ENCODE results near the gene NECAB2. TPM values are rescaled to one million over a fixed set of nuclear protein-coding genes. Genes with fewer than 3 reads are reported as not detected.
"Not testable (repeated sequence)": the region's sequence is repeated elsewhere in the genome, so short reads cannot be mapped to it uniquely, and the experiment has no call there.

NECAB2 gene
- total RNA-seq, 1 experiment from 2014 or later = 0.81 TPM

DNA sequence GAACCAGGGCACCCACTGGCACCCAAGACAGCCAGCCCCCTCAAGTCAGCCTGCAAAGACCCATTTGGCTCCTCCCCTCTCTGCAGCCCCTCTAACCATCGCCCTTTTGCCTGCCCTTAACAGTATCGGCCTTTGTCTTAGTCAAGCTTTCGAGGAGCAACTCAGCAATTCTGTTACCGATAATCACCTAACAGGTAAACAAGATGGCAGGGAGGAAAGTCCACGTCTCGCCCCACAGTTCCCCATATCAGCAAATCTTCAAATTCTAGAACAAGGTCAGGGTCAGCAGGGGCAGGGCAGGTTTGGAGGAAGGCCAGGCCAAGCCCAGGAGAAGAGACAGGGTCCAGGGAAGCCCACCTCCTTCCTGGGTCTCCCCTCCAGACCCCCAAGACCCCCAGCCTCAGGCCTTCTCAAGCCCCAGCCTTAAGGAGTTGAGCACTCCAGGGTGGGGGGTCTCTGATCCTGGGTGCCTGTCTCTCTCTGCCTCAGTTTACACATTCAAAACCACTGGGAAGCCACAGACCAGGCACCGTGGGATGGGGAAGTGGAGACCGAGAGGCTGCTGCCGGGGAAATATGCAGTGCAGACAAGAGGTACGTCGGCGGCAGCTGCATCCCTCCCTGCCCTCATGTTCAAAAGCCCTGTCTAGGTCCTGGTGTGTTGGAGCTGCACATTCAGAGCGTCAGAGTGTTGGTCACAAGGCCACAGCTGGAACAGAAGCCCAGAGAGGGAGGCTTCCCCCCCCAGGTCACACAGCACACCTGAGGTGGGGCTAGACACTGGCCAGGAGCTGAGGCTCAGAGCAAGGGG, 18.9 kb upstream of the NECAB2 start:
- in situ Hi-C loops (cut with HindIII; ENCODE audit: low pct_unique_long_range_greater_than_20kb, low sequenced_read_pairs) = no loop called here
- no peak for DNase-seq (ENCODE audit: low read depth)

DNA sequence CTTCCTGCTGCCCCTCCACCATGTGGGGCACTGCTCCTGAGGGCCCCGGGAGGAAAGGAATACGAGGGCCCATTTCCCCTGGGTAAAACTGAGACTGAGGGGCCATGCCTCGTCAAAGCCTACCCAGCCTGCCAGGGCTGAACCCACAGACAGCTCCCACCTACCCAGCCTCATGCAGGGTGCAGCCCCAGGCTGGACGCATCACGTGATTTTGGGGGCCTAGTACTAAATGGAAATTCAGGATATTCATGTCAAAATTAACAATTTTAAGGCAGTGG, 18.4 kb upstream of the NECAB2 start:
- in situ Hi-C loops (cut with HindIII; ENCODE audit: low pct_unique_long_range_greater_than_20kb, low sequenced_read_pairs) = no loop called here
- DNase-seq (ENCODE audit: low read depth) = no peak

DNA sequence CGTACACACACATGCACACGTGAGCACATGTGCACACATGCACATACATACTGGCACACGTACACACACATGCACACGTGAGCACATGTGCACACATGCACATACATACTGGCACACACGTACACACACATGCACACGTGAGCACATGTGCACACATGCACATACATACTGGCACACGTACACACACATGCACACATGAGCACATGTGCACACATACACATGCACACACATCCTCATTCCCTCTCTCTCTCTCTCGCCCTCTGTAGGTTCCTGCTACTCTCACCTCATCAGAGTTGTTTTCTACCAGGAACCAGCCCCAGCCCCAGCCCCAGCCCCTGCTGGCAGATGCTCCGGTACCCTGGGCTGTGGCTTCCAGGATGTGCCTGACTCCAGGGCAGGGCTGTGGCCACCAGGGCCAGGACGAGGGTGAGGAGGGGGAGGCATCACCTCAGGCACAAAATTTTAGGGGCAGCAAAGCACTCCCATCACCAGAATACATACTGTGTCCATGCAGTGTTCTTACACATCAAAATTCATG, 17.1 kb upstream of the NECAB2 start:
- in situ Hi-C loops (cut with HindIII; ENCODE audit: low pct_unique_long_range_greater_than_20kb, low sequenced_read_pairs); DNase-seq (ENCODE audit: low read depth): not testable (repeated sequence)

DNA sequence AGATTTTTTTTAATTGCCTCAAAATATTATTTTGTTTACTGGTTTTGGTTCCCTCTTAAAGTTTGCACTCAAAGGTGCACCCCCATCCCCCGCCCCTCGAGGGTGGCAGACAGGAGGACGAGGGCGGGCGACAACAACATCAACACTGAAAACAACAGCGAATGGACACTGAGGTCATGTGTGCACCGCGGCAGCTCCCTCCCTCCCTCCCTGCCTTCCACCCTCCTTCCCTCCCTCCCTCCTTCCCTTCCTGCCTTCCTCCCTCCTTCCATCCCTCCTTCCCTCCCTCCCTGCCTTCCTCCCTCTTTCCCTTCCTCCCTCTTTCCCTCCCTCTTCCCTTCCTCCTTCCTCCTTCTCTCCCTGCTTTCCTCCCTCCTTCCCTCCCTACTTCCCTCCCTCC, 16.5 kb upstream of the NECAB2 start:
- no peak for DNase-seq (ENCODE audit: low read depth)
- in situ Hi-C loops (cut with HindIII; ENCODE audit: low pct_unique_long_range_greater_than_20kb, low sequenced_read_pairs) = no loop called here

DNA sequence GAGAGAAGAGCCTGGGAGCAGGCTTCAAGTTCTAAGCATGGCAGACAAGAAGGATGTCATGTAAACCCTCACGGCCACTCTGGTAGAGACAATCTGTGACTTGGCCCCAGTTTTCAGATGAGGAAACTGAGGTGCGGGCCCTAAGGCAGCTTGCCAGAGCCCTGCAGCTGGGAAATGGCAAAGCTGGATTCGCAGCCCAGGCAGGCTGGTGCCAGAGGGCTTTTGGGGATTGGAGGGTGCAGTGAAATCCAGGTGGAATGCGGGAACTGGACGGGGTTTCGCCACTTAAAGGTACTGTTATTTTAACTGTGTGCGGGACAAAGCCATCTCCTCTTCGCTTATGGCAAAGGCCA, 15.5 kb upstream of the NECAB2 start:
- no peak for DNase-seq (ENCODE audit: low read depth)
- in situ Hi-C loops (cut with HindIII; ENCODE audit: low pct_unique_long_range_greater_than_20kb, low sequenced_read_pairs) = no loop called here

DNA sequence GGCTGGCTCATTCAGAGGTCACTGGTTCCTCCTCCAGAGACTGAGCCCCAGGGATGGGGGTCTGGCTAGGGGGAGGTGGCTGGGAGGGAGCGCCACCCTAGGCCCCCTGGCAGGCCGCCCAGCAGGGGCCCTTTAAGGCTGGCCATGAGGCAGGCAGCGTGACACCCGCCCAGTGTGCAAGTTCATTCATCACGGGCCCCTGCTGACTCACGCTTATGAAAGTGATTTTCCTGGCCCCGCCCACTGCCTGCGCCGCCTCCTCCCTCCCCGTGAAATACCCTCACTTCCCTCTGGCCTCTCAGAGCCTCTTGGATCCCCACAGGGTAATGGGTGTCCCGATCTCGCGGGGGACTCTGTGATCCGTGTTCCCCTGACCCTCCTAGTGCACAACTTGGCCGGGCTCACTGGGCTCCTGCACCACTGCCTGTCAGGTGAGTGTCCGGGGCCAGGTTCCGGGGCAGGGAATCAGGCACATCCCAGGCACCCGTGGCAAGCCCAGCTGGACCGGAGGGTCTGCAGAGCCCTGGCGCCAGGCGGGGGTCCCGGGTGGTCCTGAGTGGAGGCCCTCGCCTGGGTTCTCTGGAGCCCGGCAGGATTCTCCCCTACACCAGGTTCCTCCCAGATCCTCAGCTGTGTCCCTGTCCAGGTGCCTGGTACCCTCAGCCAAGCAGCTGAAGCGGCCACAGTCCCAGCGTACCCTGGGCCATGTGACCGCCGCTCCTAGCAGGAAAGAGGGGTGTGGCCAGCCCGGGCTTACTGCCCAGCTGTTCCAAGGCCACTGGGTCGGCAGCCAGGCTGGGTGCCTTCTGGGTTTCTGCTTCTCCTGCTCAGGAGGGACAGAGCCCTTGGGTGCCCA, 14.9 kb upstream of the NECAB2 start, which contains the start of gene OSGIN1:
Gene OSGIN1, plus strand, starts transcription at position 301 of the 856 bp plus-strand sequence. CDS start 4,432 bp downstream, outside the sequence.
- in situ Hi-C loops (cut with HindIII; ENCODE audit: low pct_unique_long_range_greater_than_20kb, low sequenced_read_pairs) = no loop called here
- peak; percentile 96 for DNase-seq (ENCODE audit: low read depth)

DNA sequence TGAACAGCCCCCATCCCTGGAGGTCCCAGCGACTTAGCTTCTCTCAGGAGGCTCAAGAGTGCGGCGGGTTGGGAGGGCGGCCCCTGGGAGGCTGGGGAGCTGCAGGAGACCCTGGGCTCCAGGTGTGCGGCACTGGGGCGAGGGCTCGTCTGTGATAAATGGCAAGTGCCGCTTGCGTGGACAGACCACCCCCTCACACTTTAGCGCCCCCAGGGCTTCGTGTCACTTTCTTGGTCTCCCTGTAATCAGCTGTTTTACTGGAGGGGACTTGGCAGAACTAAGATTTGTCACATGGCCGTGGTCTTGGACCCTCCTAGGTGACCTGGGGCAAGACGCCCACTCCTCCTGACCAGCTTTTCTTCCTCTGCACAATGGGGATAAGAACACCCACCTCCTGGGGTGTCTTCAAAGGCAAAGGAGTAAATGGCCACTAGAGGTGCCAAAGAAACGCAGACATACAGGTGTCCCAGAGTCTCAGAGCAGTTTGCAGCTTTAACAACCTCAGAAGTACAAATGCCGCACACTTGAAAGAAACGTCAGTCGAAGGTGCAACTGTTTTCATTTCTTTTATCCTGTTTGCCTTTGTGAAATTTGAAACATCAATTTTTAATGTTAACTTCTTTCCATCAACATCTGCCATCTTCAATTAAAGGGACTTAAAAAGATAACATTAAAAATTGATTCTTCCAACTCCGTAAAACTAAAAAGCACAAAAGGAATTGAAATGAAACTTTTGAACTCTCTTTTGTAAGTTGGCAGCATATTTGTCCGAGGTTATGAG, 14.1 kb upstream of the NECAB2 start:
- in situ Hi-C loops (cut with HindIII; ENCODE audit: low pct_unique_long_range_greater_than_20kb, low sequenced_read_pairs) = no loop called here
- peak; percentile 54 for DNase-seq (ENCODE audit: low read depth)

DNA sequence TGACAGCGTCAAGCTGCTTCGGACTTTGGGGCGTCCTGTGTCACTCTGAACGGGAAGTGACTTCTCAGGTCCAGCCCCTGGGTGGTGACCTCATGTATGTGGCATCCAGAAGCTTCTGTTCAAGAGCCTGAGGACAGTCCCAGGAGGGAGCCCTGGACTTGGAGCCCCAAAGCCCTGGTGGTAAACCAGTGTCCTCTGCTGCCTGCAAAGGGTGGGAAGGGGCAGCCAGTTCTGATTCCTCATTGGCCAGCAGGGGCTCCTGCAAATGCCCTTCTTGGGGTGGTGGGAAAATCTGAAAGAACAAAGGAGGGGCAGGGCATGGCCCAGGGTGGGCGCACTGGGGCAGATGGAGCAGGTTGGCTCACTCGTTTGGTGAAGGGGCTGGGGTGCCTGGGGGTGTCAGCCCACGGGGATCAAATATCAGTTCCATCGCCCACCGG, 13.4 kb upstream of the NECAB2 start:
- DNase-seq (ENCODE audit: low read depth) = no peak
- in situ Hi-C loops (cut with HindIII; ENCODE audit: low pct_unique_long_range_greater_than_20kb, low sequenced_read_pairs) = no loop called here

DNA sequence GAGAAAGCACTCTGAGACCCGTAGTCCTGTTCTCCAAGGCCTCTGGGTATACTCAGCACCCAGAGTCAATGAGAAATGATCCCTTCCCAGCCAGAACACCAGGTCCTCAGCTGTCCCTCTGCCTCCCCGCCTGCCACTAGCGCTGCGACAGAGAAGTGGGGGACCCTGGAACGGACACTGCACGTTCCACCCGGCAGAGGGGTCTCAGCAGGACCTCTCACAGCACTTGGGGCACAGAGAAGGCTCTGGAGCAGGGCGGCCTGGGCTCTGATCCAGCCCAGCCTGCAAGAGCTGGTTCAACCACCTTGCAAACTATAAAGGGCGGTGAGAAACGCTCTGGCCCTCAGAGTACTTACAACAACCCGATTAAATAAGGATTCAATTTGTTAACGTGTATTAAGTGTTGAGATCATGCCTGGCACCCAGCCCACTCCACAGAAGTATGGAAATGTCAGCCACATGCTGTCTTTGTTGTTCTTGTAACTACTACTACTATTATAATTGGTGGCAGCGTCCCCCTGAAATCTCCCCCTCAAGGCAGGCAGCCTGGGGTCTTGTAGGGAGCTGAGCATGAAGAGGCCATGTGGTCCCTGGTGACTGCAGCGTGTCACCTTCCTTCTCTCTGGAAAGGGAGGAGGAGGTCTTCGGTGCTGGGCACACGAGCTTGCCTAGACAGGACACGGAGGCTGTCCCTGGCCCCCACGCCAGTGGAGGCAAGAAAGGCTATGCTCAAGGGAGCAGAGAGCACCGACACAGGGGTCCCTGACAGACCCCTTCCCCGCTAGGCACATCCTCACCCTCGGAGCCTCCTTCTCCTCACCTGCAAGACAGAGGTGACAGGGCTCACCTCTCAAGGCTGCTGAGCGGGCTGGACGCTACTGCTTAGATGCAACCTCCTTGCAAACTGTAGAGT, 12.6 kb upstream of the NECAB2 start:
- DNase-seq (ENCODE audit: low read depth) = no peak
- in situ Hi-C loops (cut with HindIII; ENCODE audit: low pct_unique_long_range_greater_than_20kb, low sequenced_read_pairs) = no loop called here

DNA sequence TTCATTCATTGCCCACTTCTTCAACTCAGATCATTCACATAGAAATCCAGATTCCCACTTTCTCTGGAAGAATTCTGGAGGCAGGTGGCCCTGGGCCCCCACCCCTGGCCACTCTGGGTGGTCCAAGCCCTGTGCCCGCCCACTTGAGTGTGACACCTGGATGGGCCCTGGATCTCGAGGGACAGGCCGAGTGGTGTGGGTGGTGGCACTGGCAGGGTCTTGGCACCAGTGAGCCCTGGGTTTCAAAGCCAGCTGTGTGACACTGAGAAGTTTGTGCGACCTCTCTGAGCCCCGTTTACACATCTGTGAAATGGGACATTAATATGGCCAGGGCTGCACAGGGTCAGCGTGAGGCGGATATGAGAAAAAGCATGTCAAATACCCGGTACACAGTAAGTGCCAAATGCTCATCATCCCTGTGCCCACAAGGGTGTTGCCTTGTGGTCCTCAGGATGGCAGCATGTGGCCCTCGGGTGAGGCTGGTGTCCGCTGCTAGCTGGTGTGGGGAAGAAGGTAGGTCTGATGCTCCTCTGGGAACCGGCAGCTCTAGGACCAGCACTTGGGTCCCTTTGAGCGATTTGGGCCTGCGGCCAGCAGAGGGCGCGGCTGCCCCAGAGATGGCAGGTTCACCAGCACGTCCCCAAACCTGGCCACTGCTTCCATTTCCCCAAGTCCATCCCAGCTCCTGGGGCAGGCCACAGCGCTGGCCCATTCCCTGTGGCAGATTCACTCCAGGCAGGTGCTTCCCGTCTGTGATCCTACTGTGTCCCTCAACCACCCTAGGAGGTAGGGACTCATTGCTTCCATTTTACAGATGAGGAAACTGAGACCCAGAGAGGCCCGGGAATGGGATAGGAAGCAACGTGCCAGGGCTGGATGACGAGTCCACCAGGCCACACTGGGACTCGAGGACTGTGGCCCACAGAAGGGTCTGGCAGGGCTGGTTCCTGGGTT, 11.4 kb upstream of the NECAB2 start:
- in situ Hi-C loops (cut with HindIII; ENCODE audit: low pct_unique_long_range_greater_than_20kb, low sequenced_read_pairs) = no loop called here

DNA sequence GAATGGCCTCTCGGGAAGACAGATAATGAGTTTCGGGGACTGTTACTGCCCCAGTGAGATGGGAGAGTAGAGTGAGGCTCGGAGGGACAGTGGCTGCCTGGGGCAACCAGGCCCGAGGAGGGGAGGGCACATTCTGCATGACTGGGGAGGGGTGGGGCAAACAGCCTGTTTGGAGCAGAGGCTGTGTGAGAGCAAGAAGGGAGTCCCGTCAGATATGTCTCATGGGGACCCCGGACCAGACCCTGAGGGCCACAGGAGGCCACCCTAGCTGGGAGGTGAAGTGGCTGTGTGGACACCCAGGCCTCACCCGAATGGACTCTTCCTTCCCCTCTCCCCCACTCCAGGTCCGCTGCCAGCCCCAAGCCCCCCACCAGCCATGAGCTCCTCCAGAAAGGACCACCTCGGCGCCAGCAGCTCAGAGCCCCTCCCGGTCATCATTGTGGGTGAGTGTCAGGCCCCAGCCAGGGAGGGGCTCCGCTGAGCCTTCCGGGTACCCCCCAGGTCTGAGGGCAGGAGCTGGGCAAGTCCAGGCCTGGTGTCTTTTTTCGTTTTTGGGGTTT, 10.7 kb upstream of the NECAB2 start:
- in situ Hi-C loops (cut with HindIII; ENCODE audit: low pct_unique_long_range_greater_than_20kb, low sequenced_read_pairs) = no loop called here
- no peak for DNase-seq (ENCODE audit: low read depth)

More for the DNA sequence above, 11.4 kb upstream of the NECAB2 start:
- DNase-seq (ENCODE audit: low read depth) = peak; percentile 49

DNA sequence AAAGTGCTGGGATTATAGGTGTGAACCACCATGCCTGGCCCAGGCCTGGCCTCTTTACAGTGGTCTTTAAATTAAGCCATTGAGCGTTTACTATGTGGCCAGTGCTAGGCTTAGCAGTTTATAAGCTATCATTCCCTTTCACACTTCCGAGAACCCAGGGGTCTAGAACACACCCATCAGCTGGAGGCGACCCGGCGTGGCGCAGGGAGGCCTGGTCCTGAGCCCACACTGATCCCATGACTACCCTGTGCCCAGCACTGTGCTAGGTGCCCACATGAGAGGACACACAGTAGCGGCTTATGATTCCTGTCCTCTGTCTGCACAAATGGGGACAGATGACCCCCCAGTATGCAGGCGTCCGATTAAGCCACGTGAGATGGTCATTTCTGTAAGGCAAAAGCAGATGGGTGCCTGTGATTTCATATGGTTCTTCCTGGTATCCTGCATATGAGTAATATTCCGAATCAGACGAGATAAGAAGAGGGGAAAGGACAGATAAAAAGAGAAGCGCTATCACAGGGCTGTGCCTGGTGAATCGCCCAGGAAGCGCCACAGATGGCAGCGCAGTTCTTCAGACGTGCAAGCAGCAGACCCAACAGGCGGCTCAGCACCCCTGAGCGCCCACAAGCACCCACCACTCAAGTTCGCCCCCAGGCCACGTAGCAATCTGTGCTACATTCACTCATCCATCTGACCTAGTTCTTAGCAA, 9.8 kb upstream of the NECAB2 start:
- in situ Hi-C loops (cut with HindIII; ENCODE audit: low pct_unique_long_range_greater_than_20kb, low sequenced_read_pairs) = no loop called here

DNA sequence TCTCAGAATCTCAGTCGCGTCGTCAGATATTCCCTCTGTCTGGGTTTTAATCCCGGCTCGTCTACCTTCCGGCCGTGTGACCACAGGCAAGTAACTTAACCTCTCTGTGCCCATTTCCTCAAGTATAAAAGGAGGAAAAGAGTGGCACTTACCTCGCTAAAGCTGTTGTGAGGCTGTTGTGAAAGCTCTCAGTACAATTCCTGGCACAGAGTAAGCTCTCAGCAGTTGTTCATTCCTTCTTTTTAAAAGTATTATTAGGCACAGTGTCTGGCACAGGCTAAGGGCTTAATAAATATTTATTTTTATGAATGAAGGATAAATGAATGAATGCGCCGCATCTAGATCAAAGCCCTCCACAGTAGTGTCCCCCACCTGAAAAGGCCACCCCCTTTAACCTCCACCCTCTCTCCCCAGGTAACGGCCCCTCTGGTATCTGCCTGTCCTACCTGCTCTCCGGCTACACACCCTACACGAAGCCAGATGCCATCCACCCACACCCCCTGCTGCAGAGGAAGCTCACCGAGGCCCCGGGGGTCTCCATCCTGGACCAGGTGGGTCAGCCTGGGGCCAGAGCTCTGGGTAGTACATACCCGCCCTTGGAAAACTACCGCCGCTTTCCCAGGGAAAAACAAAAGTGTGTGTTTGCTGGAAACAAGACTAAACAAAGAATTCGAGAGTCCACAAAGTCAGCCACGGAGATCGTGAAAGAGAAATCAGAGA, 9.0 kb upstream of the NECAB2 start:
- in situ Hi-C loops (cut with HindIII; ENCODE audit: low pct_unique_long_range_greater_than_20kb, low sequenced_read_pairs) = no loop called here

More for the DNA sequence above, 9.8 kb upstream of the NECAB2 start:
- no peak for DNase-seq (ENCODE audit: low read depth)

DNA sequence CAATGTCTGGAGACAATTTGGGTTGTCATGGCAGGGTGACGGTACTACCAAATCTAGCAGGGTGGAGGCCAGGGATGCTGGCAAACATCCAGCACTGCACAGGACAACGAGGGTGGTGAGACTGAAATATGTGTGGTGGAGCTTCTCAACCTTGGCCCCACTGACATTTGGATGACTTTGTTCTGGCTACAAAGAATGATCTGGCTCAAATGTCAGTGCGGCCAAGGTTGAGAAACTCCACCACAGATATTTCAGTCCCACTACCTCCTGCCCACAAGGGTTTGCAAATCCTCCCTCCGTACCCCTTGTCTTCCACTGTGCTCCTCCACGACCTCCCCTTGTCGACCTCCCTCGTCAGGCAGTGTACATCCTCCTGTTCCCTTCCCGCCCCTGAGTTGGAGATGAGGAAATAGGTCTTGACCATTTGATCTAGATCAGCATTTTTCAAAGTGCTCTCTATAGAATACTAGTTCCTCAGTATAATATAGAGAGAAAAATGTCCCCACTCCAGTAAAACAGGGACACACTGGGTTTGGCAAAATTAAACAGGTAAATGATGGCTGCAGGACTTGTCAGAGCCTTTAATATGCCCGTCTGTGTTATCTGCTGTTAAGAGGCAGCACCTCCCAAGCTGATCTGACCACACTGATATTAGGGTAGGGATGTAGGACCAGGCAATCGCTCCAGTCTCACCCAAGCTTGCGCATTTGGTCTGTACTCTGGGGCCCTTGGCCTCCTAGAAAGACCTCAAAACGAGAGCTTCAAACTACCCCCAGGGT, 8.2 kb upstream of the NECAB2 start:
- in situ Hi-C loops (cut with HindIII; ENCODE audit: low pct_unique_long_range_greater_than_20kb, low sequenced_read_pairs) = no loop called here

More for the DNA sequence above, 9.0 kb upstream of the NECAB2 start:
- no peak for DNase-seq (ENCODE audit: low read depth)

More for the DNA sequence above, 8.2 kb upstream of the NECAB2 start:
- no peak for DNase-seq (ENCODE audit: low read depth)

Data from Caki2 (cell line).